Measurements from ENCODE around the gene NELL2. TPM values are rescaled to one million over a fixed set of nuclear protein-coding genes. Genes with fewer than 3 reads are reported as not detected.

NELL2 gene
- total and polyA plus RNA-seq, 11 donors: 0.04 to 1.8 (median 0.77) TPM; not detected in 3

GRCh38 chr12:44649693-44650092 lies 226.4 kb downstream of the NELL2 start:
- Histone ChIP-seq H3K27ac (no peak overlapping the region), H3K27me3 (peaks cover 0 to 4% (median 0%) of the 10 kb centered on the region in 9 donors), H3K4me1 (no peaks in the 10 kb centered on the region), H3K4me3 (no peak overlapping the region), H3K9me3 (no peaks in the 10 kb centered on the region), H3K36me3 (no peaks in the 10 kb centered on the region)
- ATAC-seq (no peak), DNase-seq (no peak)
- intact Hi-C loops (cut with DNase I): no loop called here
- 59 to 71% (median 69%) methylated on average over 2 of the region's 2 CpGs for WGBS, 4 donors
- TF ChIP-seq, protein P1, sequence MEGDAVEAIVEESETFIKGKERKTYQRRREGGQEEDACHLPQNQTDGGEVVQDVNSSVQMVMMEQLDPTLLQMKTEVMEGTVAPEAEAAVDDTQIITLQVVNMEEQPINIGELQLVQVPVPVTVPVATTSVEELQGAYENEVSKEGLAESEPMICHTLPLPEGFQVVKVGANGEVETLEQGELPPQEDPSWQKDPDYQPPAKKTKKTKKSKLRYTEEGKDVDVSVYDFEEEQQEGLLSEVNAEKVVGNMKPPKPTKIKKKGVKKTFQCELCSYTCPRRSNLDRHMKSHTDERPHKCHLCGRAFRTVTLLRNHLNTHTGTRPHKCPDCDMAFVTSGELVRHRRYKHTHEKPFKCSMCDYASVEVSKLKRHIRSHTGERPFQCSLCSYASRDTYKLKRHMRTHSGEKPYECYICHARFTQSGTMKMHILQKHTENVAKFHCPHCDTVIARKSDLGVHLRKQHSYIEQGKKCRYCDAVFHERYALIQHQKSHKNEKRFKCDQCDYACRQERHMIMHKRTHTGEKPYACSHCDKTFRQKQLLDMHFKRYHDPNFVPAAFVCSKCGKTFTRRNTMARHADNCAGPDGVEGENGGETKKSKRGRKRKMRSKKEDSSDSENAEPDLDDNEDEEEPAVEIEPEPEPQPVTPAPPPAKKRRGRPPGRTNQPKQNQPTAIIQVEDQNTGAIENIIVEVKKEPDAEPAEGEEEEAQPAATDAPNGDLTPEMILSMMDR (IDR thresholded peaks at IDR 0.05): no peak
- TF ChIP-seq POLR2A (IDR thresholded peaks at IDR 0.05): no peak

DNA sequence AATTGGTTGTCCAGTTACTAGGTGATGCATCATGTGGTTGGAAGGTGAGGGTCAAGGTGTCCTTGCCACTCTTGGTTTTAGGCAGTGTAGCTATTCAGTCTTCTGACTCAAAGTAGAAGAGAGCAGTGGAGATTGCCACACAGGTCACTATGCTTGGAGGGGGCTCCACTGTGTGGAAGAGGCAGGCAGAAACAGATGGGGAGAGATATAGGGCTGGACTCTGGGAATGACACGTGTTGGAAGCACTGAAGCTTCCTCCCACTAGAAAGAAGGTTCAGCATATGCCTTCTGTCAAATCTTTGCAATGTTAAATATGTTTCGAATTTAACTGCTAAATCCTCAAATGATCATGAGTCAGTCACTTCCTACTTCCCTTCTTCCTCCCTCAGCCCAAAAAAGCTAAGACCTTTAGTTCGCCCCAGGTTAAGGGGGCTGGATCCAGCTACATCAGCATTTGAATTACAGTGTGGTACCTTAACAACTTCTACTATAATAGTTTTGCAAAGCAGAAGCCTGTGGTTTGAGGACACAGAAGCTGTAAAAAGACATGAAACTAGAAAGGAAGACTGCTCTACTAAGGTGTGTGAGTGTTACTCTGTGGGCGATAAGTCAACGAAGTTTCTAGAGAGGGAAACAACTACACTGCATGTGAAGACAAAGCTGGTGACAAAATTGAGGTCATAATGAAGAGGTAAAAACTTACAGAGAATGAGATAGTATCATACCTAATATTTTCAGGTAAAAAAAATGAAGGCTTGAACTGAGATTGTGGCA lies 228.0 kb downstream of the NELL2 start:
- no peaks in the 10 kb centered on the region for H3K36me3 ChIP-seq
- 65 to 75% (median 70%) methylated on average over 5 of the region's 5 CpGs for WGBS, 4 donors
- intact Hi-C loops (cut with DNase I): no loop called here

DNA sequence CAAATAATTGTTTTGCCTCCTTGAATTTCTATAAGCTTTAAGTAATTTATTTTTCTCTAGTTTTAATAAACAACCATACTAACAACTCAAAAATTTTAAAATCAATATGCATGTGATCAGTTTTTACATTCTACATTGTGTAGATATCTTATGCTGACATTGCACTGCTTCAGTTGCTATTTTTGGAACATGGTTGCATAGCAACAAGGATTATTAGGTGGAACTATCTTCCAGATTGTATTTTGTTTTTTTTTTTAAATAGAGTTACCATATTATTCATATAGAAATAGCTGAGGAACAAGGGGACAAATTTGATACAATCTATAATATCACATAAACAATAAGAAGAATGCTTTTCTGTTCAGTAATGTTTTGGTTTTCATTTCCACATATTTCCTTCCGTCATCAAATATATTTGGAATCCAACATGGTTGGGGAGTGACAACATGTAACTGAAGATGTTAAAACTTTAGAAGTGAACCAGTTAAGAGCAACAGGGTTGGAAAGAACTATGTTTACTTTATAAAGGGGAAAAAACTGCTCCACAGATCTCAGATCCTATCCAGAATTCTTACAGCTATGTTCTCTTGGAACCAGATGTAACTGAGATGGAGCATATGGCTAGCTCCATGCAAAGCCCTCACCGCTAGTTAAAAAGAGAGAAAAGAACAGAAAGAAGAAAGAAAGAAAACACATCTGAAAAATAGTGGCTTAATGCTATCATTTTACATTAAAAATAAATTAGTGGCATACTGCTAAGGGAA lies 235.5 kb downstream of the NELL2 start:
- H3K27ac ChIP-seq: no peak overlapping the region
- intact Hi-C loops (cut with DNase I): no loop called here
- DNase-seq: no peak
- 58 to 72% (median 67%) methylated on average over 2 of the region's 2 CpGs for WGBS, 4 donors
- TF ChIP-seq, protein P1 (IDR thresholded peaks at IDR 0.05): no peak
- TF ChIP-seq POLR2A (IDR thresholded peaks at IDR 0.05): no peak
- H3K36me3 ChIP-seq: no peaks in the 10 kb centered on the region
- no peak overlapping the region for H3K4me3 ChIP-seq
- no peaks in the 10 kb centered on the region for H3K4me1 ChIP-seq
- no peak for ATAC-seq
- no peaks in the 10 kb centered on the region for H3K9me3 ChIP-seq
- peaks cover 0 to 7% (median 0%) of the 10 kb centered on the region in 9 donors for H3K27me3 ChIP-seq

More for the DNA sequence above, 228.0 kb downstream of the NELL2 start:
- no peaks in the 10 kb centered on the region for H3K4me1 ChIP-seq
- no peak overlapping the region for H3K27ac ChIP-seq
- no peak for DNase-seq
- no peaks in the 10 kb centered on the region for H3K9me3 ChIP-seq
- no peak overlapping the region for H3K4me3 ChIP-seq
- no peak for TF ChIP-seq POLR2A (IDR thresholded peaks at IDR 0.05)
- TF ChIP-seq, protein P1 (IDR thresholded peaks at IDR 0.05): no peak
- ATAC-seq: no peak
- peaks cover 0 to 4% (median 0%) of the 10 kb centered on the region in 9 donors for H3K27me3 ChIP-seq

DNA sequence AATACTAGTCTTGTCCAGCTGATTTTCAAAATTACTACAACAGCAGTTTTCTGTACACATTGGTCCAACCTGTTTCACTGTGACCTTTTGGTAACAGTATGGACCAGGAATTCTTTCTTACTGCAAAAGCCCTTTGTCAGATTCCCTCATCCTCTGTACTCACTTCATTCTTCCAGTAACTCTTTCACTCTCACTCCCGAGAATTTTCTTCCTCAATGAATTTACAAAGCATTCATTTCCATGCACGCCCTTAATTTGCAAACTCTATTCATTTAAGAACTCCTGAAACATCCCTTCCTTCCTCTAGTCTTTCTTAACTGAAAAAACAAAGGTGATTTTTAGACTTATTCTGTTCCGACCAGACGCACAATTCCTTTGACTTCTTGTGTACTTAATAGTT lies 238.2 kb downstream of the NELL2 start:
- H3K36me3 ChIP-seq: no peaks in the 10 kb centered on the region
- TF ChIP-seq, protein P1 (IDR thresholded peaks at IDR 0.05): no peak
- TF ChIP-seq POLR2A (IDR thresholded peaks at IDR 0.05): no peak
- H3K4me1 ChIP-seq: no peaks in the 10 kb centered on the region
- H3K27me3 ChIP-seq: peaks cover 0 to 7% (median 0%) of the 10 kb centered on the region in 9 donors
- H3K9me3 ChIP-seq: peaks cover 0 to 6% (median 0%) of the 10 kb centered on the region in 12 donors
- no peak for ATAC-seq
- intact Hi-C loops (cut with DNase I): no loop called here
- no peak overlapping the region for H3K27ac ChIP-seq
- H3K4me3 ChIP-seq: no peak overlapping the region
- DNase-seq: no peak
- 72 to 77% (median 73%) methylated on average over 4 of the region's 4 CpGs for WGBS, 4 donors
